Endothelial cell of umbilical vein (primary cell): ENCODE measurements around the gene CEACAM21. TPM values are rescaled to one million over a fixed set of nuclear protein-coding genes. Genes with fewer than 3 reads are reported as not detected.

ENCODE experiments used
- BruUV-seq: library from RNA; stranded (reverse); fragments of 400-500 nt; replicated peaks from 2 replicates; lab custom pipeline; 2021; lab: Mats Ljungman, UMichigan
- CTCF ChIA-PET: fragments of 300-600, 350-600 bp; sonication (Branson Sonifier 250); formaldehyde crosslinking; loops from one replicate; lab custom pipeline; 2021; ENCODE audit warnings: antibody characterized with exemption, inconsistent platforms; lab: Charles Lee
- POLR2A ChIA-PET: fragments of 300-600, 350-600 bp; sonication (Branson Sonifier 250); formaldehyde crosslinking; loops from one replicate; lab custom pipeline; 2021; ENCODE audit warnings: antibody characterized with exemption, inconsistent platforms; lab: Charles Lee
- DNase-seq: peaks from one replicate; pipeline ENCODE4 v3.0.0-alpha.2; 2011; ENCODE audit warnings: low read depth, low spot score
- FAIRE-seq: peaks from 2 replicates; lab custom pipeline; 2011; peaks lifted over from hg19 to GRCh38; lab: Jason Lieb, UNC
- H2AFZ ChIP-seq: 2 replicates; pipeline ENCODE4 v1.6.0; 2012; ENCODE audit warnings: low read depth, low read length, control low read depth, inconsistent platforms
- H3K27ac ChIP-seq: 2 replicates; pipeline ENCODE4 v1.5.1; 2011; ENCODE audit warnings: low read depth, mild to moderate bottlenecking, control low read depth, low read length, moderate library complexity; ENCODE audit not compliant: insufficient read depth
- H3K27me3 ChIP-seq, 2 experiments: 2 replicates each; pipeline versions ENCODE4 v1.6.0 to v1.6.1; 2011; ENCODE audit warnings: low read length in 2 of 2, mixed read lengths in 1 of 2; ENCODE audit not compliant: control insufficient read depth in 2 of 2, insufficient read depth in 2 of 2
- H3K36me3 ChIP-seq, 2 experiments: 2 replicates in 1 of 2; 3 replicates in 1 of 2; pipeline ENCODE4 v1.5.1; 2011; ENCODE audit warnings: low read length in 2 of 2, mild to moderate bottlenecking in 1 of 2, moderate library complexity in 1 of 2; ENCODE audit not compliant: control insufficient read depth in 2 of 2, insufficient read depth in 2 of 2; ENCODE audit errors: extremely low read depth in 1 of 2
- H3K4me1 ChIP-seq: 3 replicates; pipeline ENCODE4 v1.5.1; 2011; ENCODE audit warnings: mild to moderate bottlenecking, low read length; ENCODE audit not compliant: control insufficient read depth, insufficient read depth; ENCODE audit errors: extremely low read depth
- H3K4me2 ChIP-seq: 2 replicates; pipeline ENCODE4 v1.6.1; 2011; ENCODE audit warnings: low read length, control low read depth, mixed read lengths; ENCODE audit not compliant: insufficient read depth
- H3K4me3 ChIP-seq, 3 experiments: fragments of 200-600 bp in 1 of 3; sonication (generic), shearing (Covaris generic) in 1 of 3; replicated peaks in 1 of 3; 2 replicates each; pipeline ENCODE4 v1.5.1; 2011 to 2016; ENCODE audit warnings: control low read depth in 3 of 3, low read length in 3 of 3, mild to moderate bottlenecking in 2 of 3, inconsistent platforms in 1 of 3, low read depth in 1 of 3, moderate library complexity in 1 of 3; ENCODE audit not compliant: insufficient read depth in 1 of 3
- H3K79me2 ChIP-seq: 2 replicates; pipeline ENCODE4 v1.6.0; 2012; ENCODE audit warnings: low read length, inconsistent platforms; ENCODE audit not compliant: control insufficient read depth, insufficient read depth
- H3K9ac ChIP-seq: replicated peaks from 2 replicates; pipeline ENCODE3; 2011; ENCODE audit warnings: low read length, control low read depth; ENCODE audit not compliant: insufficient read depth; ENCODE audit errors: extremely low read depth
- H3K9me1 ChIP-seq: replicated peaks from 3 replicates; pipeline ENCODE4 v1.6.0; 2011; ENCODE audit warnings: mild to moderate bottlenecking, low read length; ENCODE audit not compliant: control insufficient read depth, insufficient read depth; ENCODE audit errors: extremely low read depth
- H3K9me3 ChIP-seq: replicated peaks from 2 replicates; pipeline ENCODE4 v1.5.1; 2012; ENCODE audit warnings: low read length, inconsistent platforms; ENCODE audit not compliant: control insufficient read depth, insufficient read depth
- H4K20me1 ChIP-seq: replicated peaks from 2 replicates; pipeline ENCODE3; 2011; ENCODE audit warnings: mild to moderate bottlenecking, low read length; ENCODE audit not compliant: control insufficient read depth, insufficient read depth; ENCODE audit errors: extremely low read depth
- CTCF ChIP-seq, 2 donors: IDR thresholded peaks; 1 replicate in 1 of 2; 2 replicates in 1 of 2; pipeline ENCODE4 v1.5.1; 2011; ENCODE audit warnings: low read length in 2 of 2, mild to moderate bottlenecking in 2 of 2, moderate library complexity in 2 of 2, control low read depth in 1 of 2, inconsistent platforms in 1 of 2, low read depth in 1 of 2; ENCODE audit not compliant: insufficient read depth in 1 of 2; ENCODE audit errors: extremely low read depth in 1 of 2
- GATA2 ChIP-seq: IDR thresholded peaks from 2 replicates; pipeline ENCODE4 v1.7.0; 2011; ENCODE audit warnings: low read depth, mild to moderate bottlenecking, moderate library complexity, mixed read lengths, low read length; ENCODE audit not compliant: insufficient read length, insufficient read depth
- POLR2A ChIP-seq: IDR thresholded peaks from 2 replicates; pipeline ENCODE4 v1.6.1; 2012; ENCODE audit warnings: low read depth, mild to moderate bottlenecking, control low read depth, low read length
- POLR2AphosphoS5 ChIP-seq: IDR thresholded peaks from 2 replicates; pipeline ENCODE4 v1.6.1; 2012; ENCODE audit warnings: low read depth, mild to moderate bottlenecking, control low read depth, low read length, moderate library complexity; ENCODE audit not compliant: insufficient read depth
- dilution Hi-C: fragments of 300-500 bp; cut with MboI; formaldehyde crosslinking; loops from one replicate; pipeline ENCODE4 v1.15.0; 2019; ENCODE audit warnings: low sequenced_read_pairs; ENCODE audit not compliant: extremely low pct_ligation_motif_present
- intact Hi-C: fragments of 100-400 bp; cut with micrococcal nuclease; formaldehyde crosslinking; loops from one replicate; pipeline ENCODE4 v1.10.0; 2022
- polyA plus RNA-seq, 4 experiments: library from polyadenylated mRNA; depleted of rRNA in 3 of 4; stranded (reverse) in 3 of 4; unstranded in 1 of 4; fragments of >200 nt; gene quantifications; 2 replicates each; pipeline versions ENCODE4 v1.2.1 to v1.2.3, GENCODE V29; 2011 to 2012; ENCODE audit warnings: missing spikeins in 1 of 4
- total RNA-seq: library from RNA; stranded (reverse); gene quantifications from 2 replicates; pipeline ENCODE4 v1.2.3, GENCODE V29; 2021

Gene CEACAM21
- total and polyA plus RNA-seq, 2 donors (not counting 3 experiments of a cell fraction or from before 2014, with no cell fraction given): 0.81 to 1.7 TPM

- no TSS peak for BruUV-seq
- Histone ChIP-seq H3K27me3 (peaks cover 0 to 4% of the 10 kb centered on the region in 2 experiments), H3K9me1 (no peaks in the 10 kb centered on the region), H3K79me2 (no peaks in the 10 kb centered on the region), H3K4me2 (no peak overlapping the region), H3K9me3 (no peaks in the 10 kb centered on the region), H3K27ac (no peak overlapping the region), H2AFZ (no peak overlapping the region), H3K36me3 (no peaks in the 10 kb centered on the region), H3K4me3 (no peak overlapping the region), H3K9ac (no peak overlapping the region), H4K20me1 (no peaks in the 10 kb centered on the region), H3K4me1 (no peaks in the 10 kb centered on the region)
- FAIRE-seq: no peak
- ChIA-PET CTCF (no interaction called here), POLR2A (no interaction called here)
- intact Hi-C loops (no loop called here), dilution Hi-C loops (no loop called here)
- TF ChIP-seq CTCF (IDR thresholded peaks at IDR 0.05; ENCODE audit: extremely low read depth in 1 of 2, insufficient read depth in 1 of 2, low read depth in 1 of 2, low read length in 2 of 2): no peak
- no peak for DNase-seq
Measured at GRCh38 chr19:41589371-41589770, 13.4 kb downstream of the CEACAM21 start.

- CTCF ChIA-PET: interaction anchor here (0.6 kb wide), 1 partner anchor 21 kb away, joined by 3 read pairs; no protein-coding TSS in a partner anchor
- no peak overlapping the region for H3K4me3 ChIP-seq
Measured at GRCh38 chr19:41590936-41591335, 15.0 kb downstream of the CEACAM21 start.

More at GRCh38 chr19:41590936-41591335, 15.0 kb downstream of the CEACAM21 start:
- POLR2A ChIA-PET: no interaction called here
- no peaks in the 10 kb centered on the region for H3K9me1 ChIP-seq
- TF ChIP-seq GATA2 (no peak), POLR2A (no peak), POLR2AphosphoS5 (no peak)
- H3K4me2 ChIP-seq: no peak overlapping the region
- no peaks in the 10 kb centered on the region for H4K20me1 ChIP-seq
- no peak overlapping the region for H2AFZ ChIP-seq
- no TSS peak for BruUV-seq
- peaks cover 5% of the 10 kb centered on the region for H3K4me1 ChIP-seq
- no peak overlapping the region for H3K9ac ChIP-seq
- no peaks in the 10 kb centered on the region for H3K79me2 ChIP-seq
- H3K27me3 ChIP-seq: peaks cover 0 to 5% of the 10 kb centered on the region in 2 experiments
- no peaks in the 10 kb centered on the region for H3K9me3 ChIP-seq
- H3K27ac ChIP-seq: no peak overlapping the region
- no peak for FAIRE-seq
- H3K36me3 ChIP-seq: no peaks in the 10 kb centered on the region
- intact Hi-C loops: no loop called here
- DNase-seq: no peak
- dilution Hi-C loops: no loop called here
